HG03432 (cell line): ENCODE results near the gene UQCRC2.
"Not testable (repeated sequence)": the region's sequence is repeated elsewhere in the genome, so short reads cannot be mapped to it uniquely, and the experiment has no call there.

ENCODE experiments used
- ATAC-seq: cut with Tn5 transposase; IDR thresholded peaks from one replicate; pipeline ENCODE4 v1.9.1; 2021; ENCODE audit warnings: mild to moderate bottlenecking, moderate library complexity; ENCODE audit not compliant: unreplicated experiment

UQCRC2 gene

GRCh38 chr16:21980032-21980431 lies 26.9 kb downstream of the UQCRC2 start:
- no peak for ATAC-seq

GRCh38 chr16:21982108-21982507 lies 28.9 kb downstream of the UQCRC2 start:
- no peak for ATAC-seq

- ATAC-seq: no peak
These were observed 30.9 kb downstream of the UQCRC2 start for GRCh38 chr16:21984062-21984461.

GRCh38 chr16:21985524-21985923 lies 32.4 kb downstream of the UQCRC2 start:
- no peak for ATAC-seq

- no peak for ATAC-seq
These were observed 33.6 kb downstream of the UQCRC2 start for GRCh38 chr16:21986692-21987246.

- ATAC-seq: no peak
These were observed 34.3 kb downstream of the UQCRC2 start for GRCh38 chr16:21987498-21987897.

- ATAC-seq: no peak
These were observed 36.0 kb downstream of the UQCRC2 start for GRCh38 chr16:21989133-21989532.

- no peak for ATAC-seq
These were observed 36.6 kb downstream of the UQCRC2 start for GRCh38 chr16:21989751-21990150.

- ATAC-seq: no peak
These were observed 37.3 kb downstream of the UQCRC2 start for GRCh38 chr16:21990381-21990944.

- no peak for ATAC-seq
These were observed 38.5 kb downstream of the UQCRC2 start for GRCh38 chr16:21991621-21992020.

- ATAC-seq: no peak
These were observed 41.8 kb downstream of the UQCRC2 start for GRCh38 chr16:21994856-21995465.

- no peak for ATAC-seq
These were observed 43.9 kb downstream of the UQCRC2 start for GRCh38 chr16:21996923-21997696.

- no peak for ATAC-seq
These were observed 44.7 kb downstream of the UQCRC2 start for GRCh38 chr16:21997697-21998480.

- no peak for ATAC-seq
These were observed 48.4 kb downstream of the UQCRC2 start for GRCh38 chr16:22001591-22001990.

- ATAC-seq: not testable (repeated sequence)
These were observed 48.9 kb downstream of the UQCRC2 start for GRCh38 chr16:22002047-22002446.

- ATAC-seq: no peak
These were observed 50.0 kb downstream of the UQCRC2 start for GRCh38 chr16:22003195-22003594.

- no peak for ATAC-seq
These were observed 51.2 kb downstream of the UQCRC2 start for GRCh38 chr16:22004341-22004740.

GRCh38 chr16:22005746-22006145 lies 52.6 kb downstream of the UQCRC2 start:
- ATAC-seq: no peak

GRCh38 chr16:22006636-22007035 lies 53.5 kb downstream of the UQCRC2 start:
- ATAC-seq: no peak

- ATAC-seq: no peak
These were observed 54.0 kb downstream of the UQCRC2 start for GRCh38 chr16:22007159-22007508.

GRCh38 chr16:22007509-22008214 lies 54.5 kb downstream of the UQCRC2 start, which contains the start of gene MOSMO:
Gene MOSMO (plus strand): TSS chr16:22008111. CDS start chr16:22008302, 191 bp downstream.
- ATAC-seq: peak; percentile 66
